Fibroblast of skin of left quadriceps (primary cell): ENCODE measurements around the gene FAM240A.

Source experiments
- DNase-seq, 2 experiments: peaks; one replicate each; pipeline ENCODE4 v3.0.0-alpha.2; 2013; ENCODE audit warnings: low read depth in 2 of 2

The FAM240A gene

GRCh38 chr3:46674031-46674845, 61.9 kb downstream of the FAM240A start:
- DNase-seq = no peak

GRCh38 chr3:46675426-46675825, 63.1 kb downstream of the FAM240A start:
- no peak for DNase-seq
